ENCODE data around the gene PLCH1. TPM values are rescaled to one million over a fixed set of nuclear protein-coding genes. Genes with fewer than 3 reads are reported as not detected.
"Not testable (repeated sequence)": the region's sequence is repeated elsewhere in the genome, so short reads cannot be mapped to it uniquely, and the experiment has no call there.

Gene PLCH1
- total RNA-seq, 1 experiment from 2014 or later = 12.8 TPM

DNA sequence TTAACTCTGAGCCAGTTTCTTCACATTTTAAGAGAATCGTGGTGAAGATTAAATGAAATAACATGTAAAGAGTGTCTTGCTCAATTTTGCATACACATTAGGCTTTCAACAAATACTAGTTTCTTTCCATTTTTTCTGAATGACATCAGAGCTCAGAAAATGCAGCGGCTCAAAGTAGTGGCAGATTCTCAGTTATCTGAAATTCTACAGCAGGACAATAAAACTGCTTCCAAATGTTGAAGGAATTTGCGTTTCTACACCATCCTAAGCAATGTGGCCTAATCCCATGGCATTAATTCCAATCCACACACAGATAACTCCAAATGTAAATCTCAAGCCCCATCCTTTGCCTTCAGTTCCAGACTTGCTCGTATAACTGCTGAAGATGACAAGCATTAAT lies 115.8 kb downstream of the PLCH1 start:
- in situ Hi-C loops (cut with HindIII; ENCODE audit: low sequenced_read_pairs) = no loop called here
- peak; percentile 28 for DNase-seq (ENCODE audit: low spot score)

DNA sequence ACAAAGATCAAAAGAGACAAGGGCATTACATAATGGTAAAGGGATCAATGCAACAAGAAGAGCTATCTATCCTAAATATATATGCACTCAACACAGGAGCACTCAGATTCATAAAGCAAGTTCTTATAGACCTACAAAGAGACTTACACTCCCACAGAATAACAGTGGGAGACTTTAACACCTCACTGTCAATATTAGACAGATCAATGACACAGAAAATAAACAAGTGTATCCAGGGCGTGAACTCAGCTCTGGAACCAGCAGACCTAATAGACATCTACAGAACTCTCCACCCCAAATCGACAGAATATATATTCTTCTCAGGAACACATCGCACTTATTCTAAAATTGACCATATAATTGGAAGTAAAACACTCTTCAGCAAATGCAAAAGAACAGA lies 122.2 kb downstream of the PLCH1 start:
- DNase-seq (ENCODE audit: low spot score); in situ Hi-C loops (cut with HindIII; ENCODE audit: low sequenced_read_pairs): not testable (repeated sequence)

DNA sequence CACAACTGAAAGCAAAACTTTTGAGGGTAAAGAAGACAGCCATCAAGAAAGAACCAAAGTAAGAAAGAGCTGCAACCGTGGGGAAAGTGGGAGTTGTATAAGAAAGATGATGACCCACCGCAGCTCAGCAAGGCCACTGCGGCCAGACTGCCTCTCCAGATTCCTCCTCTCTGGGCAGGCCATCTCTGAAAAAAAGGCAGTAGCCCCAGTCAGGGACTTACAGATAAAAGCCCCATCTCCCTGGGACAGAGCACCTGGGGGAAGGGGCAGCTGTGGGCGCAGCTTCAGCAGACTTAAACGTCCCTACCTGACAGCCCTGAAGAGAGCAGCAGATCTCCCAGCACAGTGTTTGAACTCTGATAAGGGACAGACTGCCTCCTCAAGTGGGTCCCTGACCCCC lies 124.3 kb downstream of the PLCH1 start:
- DNase-seq (ENCODE audit: low spot score); in situ Hi-C loops (cut with HindIII; ENCODE audit: low sequenced_read_pairs): not testable (repeated sequence)

DNA sequence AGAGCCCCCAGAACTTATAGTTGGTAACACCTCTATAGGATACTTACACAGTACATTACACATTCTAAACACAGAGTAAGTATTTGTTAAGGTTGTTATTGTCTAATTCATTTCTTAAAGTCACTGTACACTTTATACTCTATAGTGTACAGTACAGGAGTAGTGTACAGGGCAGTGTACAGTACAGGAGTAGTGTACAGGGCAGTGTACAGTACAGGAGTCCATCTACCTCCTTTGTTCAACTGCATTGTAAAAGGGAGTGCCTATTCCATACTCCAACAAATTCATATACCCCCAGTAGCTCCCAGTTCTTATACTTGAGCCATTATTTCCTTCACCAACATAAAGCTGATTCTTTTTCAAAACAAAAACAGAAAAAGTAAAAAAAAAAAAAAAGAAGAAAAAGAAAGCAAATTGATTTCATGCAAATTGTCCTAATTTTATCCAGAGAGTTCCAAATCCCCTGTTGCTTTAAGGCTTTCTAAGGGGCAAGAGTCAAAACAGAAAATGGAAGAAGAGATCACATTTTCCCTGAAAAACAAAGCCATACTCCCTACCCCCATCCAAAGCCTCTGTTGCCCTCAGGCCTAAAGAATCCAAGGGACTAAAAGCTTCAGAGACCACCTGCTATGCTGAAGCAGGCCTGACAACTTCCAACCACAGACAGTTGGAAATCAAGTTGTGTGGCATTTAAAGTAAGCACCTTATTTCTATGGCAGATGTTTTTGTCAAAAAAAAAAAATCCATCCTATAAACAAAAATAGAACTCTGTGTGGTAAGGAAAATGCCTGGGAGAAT lies 125.6 kb downstream of the PLCH1 start:
- DNase-seq (ENCODE audit: low spot score) = no peak
- in situ Hi-C loops (cut with HindIII; ENCODE audit: low sequenced_read_pairs) = no loop called here

DNA sequence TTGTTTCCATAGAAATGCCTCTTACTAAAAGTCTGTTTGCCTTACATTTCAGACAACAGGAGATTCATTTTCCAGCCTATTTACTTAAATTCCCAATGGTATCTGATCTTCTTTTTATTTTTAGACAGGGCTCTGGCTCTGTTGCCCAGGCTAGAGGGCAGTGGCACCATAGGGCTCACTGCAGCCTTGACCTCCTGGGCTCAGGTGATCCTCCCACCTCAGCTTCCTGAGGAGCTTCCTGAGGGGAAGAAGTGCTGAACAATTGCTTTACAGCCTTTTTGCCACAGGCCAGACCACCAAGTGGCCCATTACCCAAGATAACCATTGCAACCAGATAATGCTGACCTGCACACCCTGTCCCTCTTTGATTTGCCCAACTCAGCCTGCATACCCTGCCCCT lies 126.3 kb downstream of the PLCH1 start:
- in situ Hi-C loops (cut with HindIII; ENCODE audit: low sequenced_read_pairs) = no loop called here
- DNase-seq (ENCODE audit: low spot score) = no peak

DNA sequence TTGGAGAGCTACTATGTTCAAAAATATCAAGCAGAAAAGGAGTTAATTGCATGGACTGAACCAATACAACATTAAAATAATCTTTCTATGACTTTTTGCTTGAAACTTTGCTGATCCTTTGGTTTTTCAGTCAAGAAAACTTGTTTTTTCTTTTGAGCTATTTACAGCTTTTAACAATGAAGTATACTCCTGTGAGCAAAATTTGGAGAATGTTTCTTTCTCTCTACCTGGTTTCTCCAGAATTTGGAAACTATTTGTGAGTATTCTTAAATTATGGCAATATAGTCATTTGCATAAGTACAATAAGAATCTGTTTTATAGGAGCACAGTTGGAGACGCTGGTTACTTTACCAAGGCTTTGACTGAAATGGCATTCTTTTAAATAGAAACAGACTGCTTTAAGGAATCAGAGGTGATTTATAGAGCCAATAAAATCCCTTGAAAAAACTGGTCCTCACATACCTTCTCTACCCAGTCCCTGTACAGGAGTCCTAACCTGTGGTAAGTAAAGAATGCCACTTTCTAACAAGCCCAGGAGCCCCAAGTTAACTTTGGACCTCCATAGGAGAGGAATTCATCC lies 127.4 kb downstream of the PLCH1 start:
- in situ Hi-C loops (cut with HindIII; ENCODE audit: low sequenced_read_pairs) = no loop called here
- DNase-seq (ENCODE audit: low spot score) = no peak

DNA sequence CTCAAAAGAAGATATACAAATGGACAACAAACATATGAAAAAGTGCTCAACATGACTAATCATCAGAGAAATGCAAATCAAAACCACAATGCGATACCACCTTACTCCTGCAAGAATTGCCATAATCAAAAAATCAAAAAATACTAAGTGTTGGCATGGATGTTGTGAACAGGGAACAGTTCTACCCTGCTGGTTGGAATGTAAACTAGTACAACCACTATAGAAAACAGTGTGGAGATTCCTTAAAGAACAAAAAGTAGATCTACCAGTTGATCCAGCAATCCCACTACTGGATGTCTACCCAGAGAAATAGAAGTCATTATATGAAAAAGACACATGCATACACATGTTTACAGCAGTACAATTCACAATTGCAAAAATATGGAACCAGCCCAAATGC lies 129.7 kb downstream of the PLCH1 start:
- in situ Hi-C loops (cut with HindIII; ENCODE audit: low sequenced_read_pairs); DNase-seq (ENCODE audit: low spot score): not testable (repeated sequence)

DNA sequence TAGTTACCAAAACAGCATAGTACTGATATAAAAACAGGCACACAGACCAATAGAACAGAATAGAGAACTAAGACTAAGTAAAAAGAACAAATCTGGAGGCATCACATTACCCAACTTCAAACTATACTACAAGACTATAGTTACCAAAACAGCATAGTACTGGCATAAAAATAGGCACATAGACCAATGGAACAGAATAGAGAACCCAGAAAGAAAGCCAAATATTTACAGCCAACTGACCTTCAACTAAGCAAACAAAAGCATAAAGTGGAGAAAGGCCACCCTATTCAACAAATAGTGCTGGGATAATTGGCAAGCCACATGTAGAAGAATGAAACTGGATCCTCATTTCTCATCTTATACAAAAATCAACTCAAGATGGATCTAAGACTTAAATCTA lies 130.5 kb downstream of the PLCH1 start:
- DNase-seq (ENCODE audit: low spot score); in situ Hi-C loops (cut with HindIII; ENCODE audit: low sequenced_read_pairs): not testable (repeated sequence)

DNA sequence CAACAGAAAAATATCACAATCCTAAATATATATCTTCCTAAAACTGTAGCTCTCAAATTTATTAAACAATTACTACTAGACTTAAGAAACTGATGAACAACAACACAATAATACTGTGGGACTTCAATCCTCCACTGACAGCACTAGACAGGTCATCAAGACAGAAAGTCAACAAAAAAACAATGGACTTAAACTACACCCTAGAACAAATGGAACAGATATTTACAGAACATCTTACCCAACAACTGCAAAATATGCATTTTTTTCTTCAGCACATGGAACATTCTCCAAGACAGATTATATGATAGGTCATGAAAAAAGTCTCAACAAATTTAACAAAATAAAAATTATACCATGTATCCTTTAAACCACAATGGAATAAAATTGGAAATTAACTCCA lies 133.4 kb downstream of the PLCH1 start:
- no peak for DNase-seq (ENCODE audit: low spot score)
- in situ Hi-C loops (cut with HindIII; ENCODE audit: low sequenced_read_pairs) = no loop called here

DNA sequence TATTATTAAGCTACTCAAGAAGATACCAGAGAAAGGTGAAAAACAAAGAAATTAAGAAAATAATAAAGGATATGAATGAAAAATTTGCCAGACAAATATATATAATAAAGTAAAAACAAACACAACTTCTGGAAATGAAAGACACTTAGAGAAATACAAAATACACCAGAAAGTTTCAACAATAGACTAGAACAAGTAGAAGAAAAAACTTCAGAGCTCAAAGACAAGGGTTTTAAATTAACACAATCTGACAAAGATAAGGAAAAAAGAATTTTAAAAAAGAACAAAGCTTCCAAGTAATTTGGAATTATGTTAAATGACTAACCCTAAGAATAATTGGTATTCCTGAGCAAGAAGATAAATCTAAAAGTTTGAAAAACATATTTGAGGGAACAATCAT lies 135.3 kb downstream of the PLCH1 start:
- in situ Hi-C loops (cut with HindIII; ENCODE audit: low sequenced_read_pairs) = no loop called here
- no peak for DNase-seq (ENCODE audit: low spot score)

DNA sequence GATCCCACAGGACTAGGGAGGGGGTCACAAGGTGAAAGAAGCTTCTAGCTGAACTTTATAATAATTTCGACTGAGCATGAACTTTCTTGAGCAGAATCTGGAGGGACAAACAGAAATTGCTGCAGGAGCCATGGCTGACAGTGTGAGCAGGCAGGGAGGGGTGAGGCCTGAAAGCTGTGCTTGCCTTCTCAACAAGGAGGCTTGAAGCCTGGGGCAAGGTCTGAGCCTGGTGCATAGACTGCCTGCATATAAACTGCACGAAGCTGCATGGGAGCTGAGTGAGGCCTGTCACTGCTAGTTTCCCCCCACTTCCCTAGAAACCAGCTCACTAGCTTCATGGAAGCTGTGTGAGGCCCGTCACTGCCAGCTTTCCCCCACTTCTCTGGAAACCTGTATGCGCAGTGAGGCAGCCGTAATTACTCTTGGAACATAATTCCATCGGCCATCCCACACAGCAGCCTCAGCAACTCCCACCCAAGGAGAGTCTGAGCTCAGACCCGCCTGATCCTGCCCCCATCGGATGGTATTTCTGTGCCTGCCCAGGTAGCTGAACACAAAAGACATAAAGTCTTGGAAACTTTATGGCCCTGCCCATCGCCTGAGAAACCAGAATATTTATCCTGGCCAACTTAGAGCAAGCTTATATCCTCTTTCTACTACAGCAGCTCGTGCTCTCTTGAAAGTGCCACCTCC lies 136.5 kb downstream of the PLCH1 start:
- peak; percentile 11 for DNase-seq (ENCODE audit: low spot score)
- in situ Hi-C loops (cut with HindIII; ENCODE audit: low sequenced_read_pairs) = no loop called here

DNA sequence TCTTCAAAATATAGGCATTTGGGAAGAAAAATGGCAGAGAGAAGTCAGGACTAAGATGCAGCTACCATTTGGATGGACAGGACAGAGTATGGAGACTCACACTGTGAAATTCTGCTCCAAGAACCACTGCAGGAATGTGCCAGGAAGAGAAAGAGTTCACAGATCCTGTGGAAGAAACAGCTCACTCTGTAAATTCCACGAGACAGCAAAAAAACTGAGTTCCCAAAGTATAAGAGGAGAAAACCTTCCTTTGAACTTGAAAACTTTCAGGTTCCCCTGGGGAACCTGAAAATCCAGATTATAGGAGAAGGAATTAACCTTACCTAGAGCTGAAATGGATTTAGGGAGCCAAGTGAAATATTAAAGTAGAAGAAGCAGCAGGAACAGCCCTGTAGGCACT lies 137.1 kb downstream of the PLCH1 start:
- in situ Hi-C loops (cut with HindIII; ENCODE audit: low sequenced_read_pairs) = no loop called here
- DNase-seq (ENCODE audit: low spot score) = no peak

DNA sequence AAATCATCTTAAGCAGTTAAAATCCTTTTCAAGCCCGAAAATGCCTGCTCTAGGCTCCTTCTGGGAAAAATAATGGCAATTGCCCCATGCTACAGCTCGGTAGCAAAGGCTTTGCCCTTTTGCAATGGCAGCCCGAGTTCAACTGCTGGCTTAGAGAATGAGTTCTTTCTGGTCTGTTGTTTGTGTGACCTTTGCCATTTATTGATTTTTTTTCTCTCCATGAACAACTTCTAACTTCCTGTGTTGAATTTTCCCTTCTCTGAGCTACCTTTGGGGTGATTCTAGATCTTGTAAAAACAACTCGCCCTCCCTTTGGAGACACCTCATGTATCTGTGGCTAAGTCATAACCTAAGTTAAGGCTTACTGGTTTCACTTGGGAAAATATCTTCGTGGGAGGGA lies 139.3 kb downstream of the PLCH1 start:
- in situ Hi-C loops (cut with HindIII; ENCODE audit: low sequenced_read_pairs) = no loop called here
- DNase-seq (ENCODE audit: low spot score) = no peak

DNA sequence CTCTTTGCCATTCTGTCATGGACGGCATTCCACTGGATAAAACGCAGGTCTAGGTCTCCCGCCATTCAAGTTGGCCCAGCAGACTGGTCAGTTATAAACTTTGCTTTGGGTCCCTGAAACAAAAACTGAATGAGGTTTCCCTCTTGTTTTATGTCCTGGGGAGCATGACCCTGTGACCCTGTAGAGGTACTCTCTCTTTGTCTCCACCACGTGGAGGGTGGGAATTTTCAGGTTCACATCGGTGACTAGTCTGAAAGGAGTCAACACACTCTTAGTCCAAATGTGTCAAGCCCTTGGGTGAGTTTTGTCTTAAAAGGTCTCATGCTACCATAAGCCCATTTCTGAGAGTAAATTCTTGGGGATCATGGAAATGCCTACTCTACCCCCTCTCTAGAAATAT lies 139.9 kb downstream of the PLCH1 start:
- DNase-seq (ENCODE audit: low spot score) = no peak
- in situ Hi-C loops (cut with HindIII; ENCODE audit: low sequenced_read_pairs) = no loop called here

DNA sequence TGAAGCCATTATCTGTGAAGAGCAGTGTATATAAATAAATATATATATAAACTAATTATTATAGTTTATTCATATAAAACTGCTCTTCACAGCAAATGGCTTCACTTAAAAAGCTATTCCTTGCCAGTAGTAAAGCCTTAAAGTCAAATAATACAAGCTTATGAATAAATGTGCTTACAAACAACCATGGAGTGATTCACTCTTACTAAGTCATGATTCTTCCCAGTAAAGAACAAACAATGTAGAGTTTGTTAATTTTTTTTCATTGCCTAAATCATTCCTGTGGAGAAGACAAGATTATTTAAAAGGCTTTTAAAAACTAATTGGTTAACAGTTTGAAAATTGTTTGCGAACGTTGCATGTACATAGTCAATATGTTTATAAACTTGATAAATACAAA lies 140.7 kb downstream of the PLCH1 start:
- in situ Hi-C loops (cut with HindIII; ENCODE audit: low sequenced_read_pairs) = no loop called here
- DNase-seq (ENCODE audit: low spot score) = no peak

DNA sequence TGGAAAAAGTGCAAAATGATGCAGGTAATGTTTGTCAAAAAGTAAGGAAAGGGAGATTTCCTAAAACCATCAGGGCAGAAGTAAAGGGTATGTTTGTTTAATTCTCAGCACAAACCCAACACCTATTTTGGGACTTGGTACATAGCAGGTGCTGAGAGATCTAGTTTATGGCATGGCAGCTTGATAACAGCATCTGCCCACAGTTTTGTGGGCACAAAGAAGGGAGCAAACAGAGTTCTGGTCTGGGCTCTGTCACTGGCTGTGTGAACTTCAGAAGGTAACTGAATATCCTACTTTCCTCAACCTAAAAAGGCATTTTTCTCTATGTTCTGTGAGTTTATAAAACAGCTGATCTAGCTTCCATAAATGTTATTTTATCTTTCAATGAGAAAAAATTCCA lies 141.6 kb downstream of the PLCH1 start:
- no peak for DNase-seq (ENCODE audit: low spot score)
- in situ Hi-C loops (cut with HindIII; ENCODE audit: low sequenced_read_pairs) = no loop called here

DNA sequence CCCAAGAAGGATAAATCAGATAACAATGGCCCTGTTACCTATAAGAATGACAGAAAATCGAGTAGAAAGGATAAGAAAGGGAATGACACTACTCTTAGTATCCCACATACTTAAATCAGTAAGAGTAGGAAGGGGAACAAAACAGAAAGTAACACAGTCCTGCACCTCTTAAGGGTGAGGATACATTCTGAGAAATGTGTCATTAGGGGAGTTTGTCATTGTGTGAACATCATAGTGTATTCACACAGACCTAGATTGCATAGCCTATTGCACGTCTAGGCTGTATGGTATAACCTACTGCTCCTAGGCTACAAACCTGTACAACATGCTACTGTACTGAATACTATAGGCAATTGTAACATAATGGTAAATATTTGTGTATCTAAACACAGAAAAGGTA lies 142.6 kb downstream of the PLCH1 start:
- no peak for DNase-seq (ENCODE audit: low spot score)
- in situ Hi-C loops (cut with HindIII; ENCODE audit: low sequenced_read_pairs) = no loop called here

DNA sequence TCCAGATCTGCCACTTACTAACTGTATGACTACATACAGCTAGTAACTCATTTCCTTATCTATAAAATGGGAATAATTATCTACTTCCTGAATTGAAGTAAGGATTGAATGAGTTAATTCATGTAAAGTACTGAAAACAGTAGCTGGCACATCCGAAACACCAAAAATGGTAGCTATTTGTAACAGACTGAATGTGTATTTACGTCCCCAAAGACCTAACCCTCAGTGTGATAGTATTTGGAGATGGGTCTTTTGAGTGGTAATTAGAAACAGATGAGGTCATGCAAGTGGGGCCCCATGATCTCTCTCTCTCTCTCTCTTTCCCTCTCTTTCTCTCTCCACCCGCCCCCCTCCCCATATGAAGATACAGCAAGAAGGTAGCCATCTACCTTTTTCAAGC lies 146.2 kb downstream of the PLCH1 start:
- no peak for DNase-seq (ENCODE audit: low spot score)
- in situ Hi-C loops (cut with HindIII; ENCODE audit: low sequenced_read_pairs) = no loop called here

DNA sequence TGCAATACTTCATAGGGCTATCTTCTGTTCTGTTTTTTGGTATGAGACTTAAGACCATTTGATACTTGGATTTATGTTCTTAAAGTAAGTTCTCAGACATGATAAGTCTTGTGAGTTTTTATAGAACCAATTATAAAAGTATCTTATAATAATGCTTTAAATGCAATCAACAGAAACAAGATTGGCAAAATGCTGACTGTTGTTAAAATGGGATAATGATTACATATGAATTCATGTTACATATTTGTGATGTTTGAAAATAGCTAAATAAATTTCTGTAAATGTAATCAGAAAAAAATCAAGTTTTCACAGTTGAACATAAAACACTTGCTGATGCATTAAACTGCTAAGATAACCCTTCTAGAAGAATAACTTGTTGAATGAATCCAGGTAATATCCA lies 148.3 kb downstream of the PLCH1 start:
- DNase-seq (ENCODE audit: low spot score) = no peak
- in situ Hi-C loops (cut with HindIII; ENCODE audit: low sequenced_read_pairs) = no loop called here

DNA sequence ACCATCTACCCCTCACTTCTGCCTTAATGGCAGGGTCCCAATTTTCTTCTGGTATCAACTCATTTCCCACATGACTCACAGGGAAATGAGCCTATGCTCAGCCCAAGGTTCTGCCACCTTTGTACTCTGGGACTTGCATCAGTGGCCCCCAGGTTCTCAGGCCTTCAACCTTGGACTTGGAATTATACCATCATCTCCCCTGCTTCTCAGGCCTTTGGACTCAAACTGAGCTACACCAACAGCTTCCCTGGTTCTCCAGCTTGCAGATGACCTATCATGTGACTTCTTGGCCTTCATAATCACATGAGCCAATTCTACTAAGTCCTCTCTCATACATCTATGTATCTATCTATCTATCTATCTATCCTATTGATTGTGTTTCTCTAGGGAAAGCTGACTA lies 149.5 kb downstream of the PLCH1 start:
- DNase-seq (ENCODE audit: low spot score) = no peak
- in situ Hi-C loops (cut with HindIII; ENCODE audit: low sequenced_read_pairs) = no loop called here
